Loucy (cell line): Measurements from ENCODE around the gene RBM17.
A peak's percentile ranks its signal among the peaks of the same experiment; 100 is the strongest.

Experiments
- H2AFZ ChIP-seq: fragments of 200-600 bp; sonication (generic); 2 replicates; pipeline ENCODE4 v1.6.0; 2016; ENCODE audit warnings: antibody characterized with exemption, mild to moderate bottlenecking, low read length, moderate library complexity
- H3F3A ChIP-seq: fragments of 200-600 bp; 2 replicates; pipeline ENCODE4 v1.6.0; 2016; ENCODE audit warnings: antibody characterized with exemption, low read depth, mild to moderate bottlenecking
- H3K27me3 ChIP-seq: fragments of 200-600 bp; sonication (generic); 2 replicates; pipeline ENCODE4 v1.6.1; 2014; ENCODE audit warnings: low read length, mild to moderate bottlenecking; ENCODE audit not compliant: insufficient read depth, poor library complexity, severe bottlenecking
- H3K36me3 ChIP-seq: fragments of 200-600 bp; sonication (generic); 2 replicates; pipeline ENCODE4 v1.6.1; 2016; ENCODE audit warnings: low read length; ENCODE audit not compliant: insufficient read depth
- H3K4me1 ChIP-seq: fragments of 200-600 bp; sonication (generic); 2 replicates; pipeline ENCODE4 v1.5.1; 2014; ENCODE audit warnings: low read length, mild to moderate bottlenecking; ENCODE audit not compliant: insufficient read depth, poor library complexity, severe bottlenecking
- H3K4me2 ChIP-seq: fragments of 200-600 bp; sonication (generic); 2 replicates; pipeline ENCODE4 v1.6.0; 2014; ENCODE audit warnings: antibody characterized with exemption, low read length, low read depth, mild to moderate bottlenecking; ENCODE audit not compliant: poor library complexity, severe bottlenecking
- H3K4me3 ChIP-seq: fragments of 200-600 bp; sonication (generic); 2 replicates; pipeline ENCODE4 v1.5.1; 2014; ENCODE audit warnings: low read length, mild to moderate bottlenecking, mixed read lengths; ENCODE audit not compliant: poor library complexity, severe bottlenecking
- H3K79me2 ChIP-seq: fragments of 200-600 bp; sonication (generic); 2 replicates; pipeline ENCODE4 v1.6.1; 2014; ENCODE audit warnings: low read length; ENCODE audit not compliant: insufficient read depth
- H3K9ac ChIP-seq: fragments of 200-600 bp; sonication (generic); 2 replicates; pipeline ENCODE4 v1.6.0; 2014; ENCODE audit warnings: mild to moderate bottlenecking, low read depth, low read length, moderate library complexity; ENCODE audit not compliant: poor library complexity, severe bottlenecking
- H3K9me2 ChIP-seq: fragments of 200-600 bp; sonication (generic); replicated peaks from 2 replicates; pipeline ENCODE4 v1.6.1; 2016; ENCODE audit warnings: low read depth, low read length, mixed read lengths
- H3K9me3 ChIP-seq: fragments of 200-600 bp; sonication (generic); 2 replicates; pipeline ENCODE4 v1.6.1; 2014; ENCODE audit warnings: mild to moderate bottlenecking, antibody characterized with exemption, low read length, low read depth; ENCODE audit not compliant: insufficient read depth
- H4K20me1 ChIP-seq: fragments of 200-600 bp; sonication (generic); 2 replicates; pipeline ENCODE4 v1.6.0; 2014; ENCODE audit warnings: antibody characterized with exemption, low read length, mild to moderate bottlenecking; ENCODE audit not compliant: insufficient read depth, poor library complexity, severe bottlenecking
- EZH2phosphoT487 ChIP-seq: fragments of 200-600 bp; IDR thresholded peaks from 2 replicates; pipeline ENCODE4 v1.6.1; 2018; ENCODE audit warnings: antibody characterized with exemption, mild to moderate bottlenecking, moderate library complexity, borderline replicate concordance
- TF ChIP-seq, protein P1 (sequence below): fragments of 200-600 bp; sonication (generic); conservative IDR thresholded peaks from 2 replicates; pipeline ENCODE4 v1.5.1; 2014; ENCODE audit warnings: mild to moderate bottlenecking, antibody characterized with exemption, low read length

RBM17 gene

DNA sequence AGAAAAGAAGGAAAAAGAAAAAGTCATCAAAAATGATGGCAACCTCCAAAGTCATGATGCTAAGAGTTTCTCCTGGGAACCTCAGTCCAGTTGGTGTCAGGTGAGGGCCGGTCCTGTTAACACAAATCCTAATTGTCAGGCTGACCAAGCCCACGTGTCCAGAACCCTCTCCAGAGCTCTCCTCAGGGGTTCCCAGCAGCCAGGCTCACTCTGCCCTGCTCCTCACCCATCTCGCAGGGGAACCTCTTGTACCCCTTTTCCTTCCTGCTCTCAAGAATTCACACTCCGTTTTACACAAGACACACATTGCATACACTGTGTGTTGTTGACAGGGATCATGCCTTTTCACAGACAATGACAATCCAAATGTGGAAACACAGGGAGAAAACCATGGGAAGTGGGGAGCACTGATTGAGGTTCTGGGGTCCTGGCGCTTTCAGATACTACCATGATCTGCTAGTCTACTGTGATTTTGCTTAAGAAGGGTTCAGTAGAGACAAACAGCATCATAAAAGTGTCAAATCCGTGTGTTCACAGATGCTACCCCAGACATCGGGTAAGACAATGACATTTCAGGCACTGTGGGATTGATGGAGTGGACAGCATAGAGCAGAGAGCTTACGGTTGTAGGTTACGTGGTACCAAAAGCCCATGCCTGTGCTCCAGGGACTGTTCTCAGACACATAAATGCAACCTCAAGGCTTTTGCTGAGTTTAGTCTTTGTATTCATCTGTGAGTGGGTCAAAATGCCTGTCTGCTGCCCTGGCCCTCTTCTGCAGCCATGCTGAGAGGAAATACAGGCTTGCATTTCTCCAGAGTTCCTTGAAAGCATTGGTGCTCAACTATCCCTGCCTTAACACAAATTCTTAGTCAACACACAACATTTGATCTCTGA lies 42.7 kb upstream of the RBM17 start:
- Histone ChIP-seq H4K20me1 (no peaks in the 10 kb centered on the region), H3K4me2 (peak overlapping the region; percentile 50), H3K4me1 (peaks cover 28% of the 10 kb centered on the region), H3K9me2 (no peaks in the 10 kb centered on the region), H3K36me3 (no peaks in the 10 kb centered on the region), H3K27me3 (peaks cover 19% of the 10 kb centered on the region), H3K4me3 (no peak overlapping the region), H3K9me3 (no peaks in the 10 kb centered on the region), H3F3A (no peaks in the 10 kb centered on the region), H3K9ac (no peak overlapping the region), H3K79me2 (no peaks in the 10 kb centered on the region), H2AFZ (no peak overlapping the region)
- TF ChIP-seq, protein P1, sequence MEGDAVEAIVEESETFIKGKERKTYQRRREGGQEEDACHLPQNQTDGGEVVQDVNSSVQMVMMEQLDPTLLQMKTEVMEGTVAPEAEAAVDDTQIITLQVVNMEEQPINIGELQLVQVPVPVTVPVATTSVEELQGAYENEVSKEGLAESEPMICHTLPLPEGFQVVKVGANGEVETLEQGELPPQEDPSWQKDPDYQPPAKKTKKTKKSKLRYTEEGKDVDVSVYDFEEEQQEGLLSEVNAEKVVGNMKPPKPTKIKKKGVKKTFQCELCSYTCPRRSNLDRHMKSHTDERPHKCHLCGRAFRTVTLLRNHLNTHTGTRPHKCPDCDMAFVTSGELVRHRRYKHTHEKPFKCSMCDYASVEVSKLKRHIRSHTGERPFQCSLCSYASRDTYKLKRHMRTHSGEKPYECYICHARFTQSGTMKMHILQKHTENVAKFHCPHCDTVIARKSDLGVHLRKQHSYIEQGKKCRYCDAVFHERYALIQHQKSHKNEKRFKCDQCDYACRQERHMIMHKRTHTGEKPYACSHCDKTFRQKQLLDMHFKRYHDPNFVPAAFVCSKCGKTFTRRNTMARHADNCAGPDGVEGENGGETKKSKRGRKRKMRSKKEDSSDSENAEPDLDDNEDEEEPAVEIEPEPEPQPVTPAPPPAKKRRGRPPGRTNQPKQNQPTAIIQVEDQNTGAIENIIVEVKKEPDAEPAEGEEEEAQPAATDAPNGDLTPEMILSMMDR, result no peak
- TF ChIP-seq EZH2phosphoT487, result no peak

DNA sequence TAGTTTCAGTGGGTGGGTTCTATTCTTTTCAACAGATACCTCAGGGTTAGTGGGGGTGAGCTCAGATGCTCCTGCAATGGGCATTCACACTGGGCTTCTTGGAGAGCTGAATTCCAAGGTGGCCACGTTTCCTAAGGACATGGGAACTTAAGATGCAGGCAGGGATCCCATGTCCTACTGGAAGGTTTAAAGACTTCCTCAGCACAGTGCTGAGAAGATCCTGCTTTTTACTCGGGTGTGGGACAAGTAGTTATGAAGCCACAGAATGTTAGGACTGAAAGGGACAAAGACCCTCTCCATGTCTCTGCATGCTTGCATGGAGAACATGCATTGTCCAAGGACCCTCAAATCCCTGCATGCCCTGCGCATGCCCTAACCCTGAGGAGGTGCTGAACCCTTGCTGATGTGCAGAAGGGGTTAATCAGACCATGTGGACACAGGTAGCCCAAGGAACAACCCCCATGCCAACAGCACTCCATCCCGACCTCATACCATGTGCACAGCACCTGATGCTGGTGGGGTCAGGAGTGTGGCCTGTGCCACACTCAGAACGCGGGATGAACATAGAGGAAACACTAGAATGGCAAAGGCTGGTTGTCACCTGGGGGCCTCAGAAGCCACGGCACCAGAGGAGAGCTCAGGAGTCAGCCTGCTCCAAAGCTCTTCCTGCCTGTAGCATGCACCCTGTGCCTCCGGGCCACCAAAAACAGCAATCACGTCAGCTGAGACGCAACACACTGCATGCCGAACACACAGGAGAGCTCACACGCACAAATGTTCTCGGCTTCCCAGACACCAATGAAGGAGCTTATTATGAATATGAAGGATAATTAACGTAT lies 41.8 kb upstream of the RBM17 start:
- Histone ChIP-seq H3K4me2 (no peak overlapping the region), H3K4me1 (peaks cover 32% of the 10 kb centered on the region), H3K9me2 (no peaks in the 10 kb centered on the region)

DNA sequence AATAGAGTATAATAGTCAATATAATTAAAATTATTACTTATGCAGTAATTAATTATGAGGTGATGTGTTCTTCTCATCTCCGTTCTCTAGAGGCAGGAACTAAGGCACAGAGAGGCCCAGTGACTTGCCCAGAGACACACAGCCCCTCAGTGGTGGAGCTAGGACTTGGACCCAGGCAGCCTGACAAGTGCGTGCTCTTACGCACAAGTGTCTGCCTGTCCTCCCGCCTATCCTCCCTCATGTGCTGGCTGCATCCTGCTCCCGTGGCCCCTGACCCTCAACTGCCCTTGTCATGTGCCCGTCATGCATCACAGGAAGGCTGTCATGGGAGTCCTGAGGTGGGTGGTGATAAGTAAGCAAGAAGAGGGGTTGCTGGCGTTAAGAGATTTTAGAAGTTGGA lies 41.0 kb upstream of the RBM17 start:
- peaks cover 14% of the 10 kb centered on the region for H3K27me3 ChIP-seq
- no peak overlapping the region for H2AFZ ChIP-seq
- no peaks in the 10 kb centered on the region for H3K36me3 ChIP-seq
- H3K4me1 ChIP-seq, result peaks cover 41% of the 10 kb centered on the region
- TF ChIP-seq, protein P1, result no peak
- no peak for TF ChIP-seq EZH2phosphoT487
- no peaks in the 10 kb centered on the region for H4K20me1 ChIP-seq
- H3K4me2 ChIP-seq, result no peak overlapping the region
- no peaks in the 10 kb centered on the region for H3F3A ChIP-seq
- H3K9me3 ChIP-seq, result no peaks in the 10 kb centered on the region
- H3K4me3 ChIP-seq, result no peak overlapping the region
- H3K9me2 ChIP-seq, result no peaks in the 10 kb centered on the region
- no peak overlapping the region for H3K9ac ChIP-seq
- H3K79me2 ChIP-seq, result no peaks in the 10 kb centered on the region

More for the DNA sequence above, 41.8 kb upstream of the RBM17 start:
- no peaks in the 10 kb centered on the region for H3F3A ChIP-seq
- H3K9ac ChIP-seq, result no peak overlapping the region
- H3K9me3 ChIP-seq, result no peaks in the 10 kb centered on the region
- no peaks in the 10 kb centered on the region for H4K20me1 ChIP-seq
- peaks cover 19% of the 10 kb centered on the region for H3K27me3 ChIP-seq
- TF ChIP-seq, protein P1, result no peak
- TF ChIP-seq EZH2phosphoT487, result no peak
- no peak overlapping the region for H3K4me3 ChIP-seq
- no peaks in the 10 kb centered on the region for H3K79me2 ChIP-seq
- H2AFZ ChIP-seq, result no peak overlapping the region
- no peaks in the 10 kb centered on the region for H3K36me3 ChIP-seq
